CD4-positive, alpha-beta T cell treated with Interleukin-1 beta for 1 hour (primary cell): ENCODE data around the gene CCDC85C.

ENCODE experiments used
- DNase-seq, 2 donors: peaks; one replicate each; pipeline ENCODE4 v3.0.0-alpha.2; 2020 to 2022

The CCDC85C gene

GRCh38 chr14:99467336-99468078, 136.5 kb downstream of the CCDC85C start:
- DNase-seq = no peak

DNA sequence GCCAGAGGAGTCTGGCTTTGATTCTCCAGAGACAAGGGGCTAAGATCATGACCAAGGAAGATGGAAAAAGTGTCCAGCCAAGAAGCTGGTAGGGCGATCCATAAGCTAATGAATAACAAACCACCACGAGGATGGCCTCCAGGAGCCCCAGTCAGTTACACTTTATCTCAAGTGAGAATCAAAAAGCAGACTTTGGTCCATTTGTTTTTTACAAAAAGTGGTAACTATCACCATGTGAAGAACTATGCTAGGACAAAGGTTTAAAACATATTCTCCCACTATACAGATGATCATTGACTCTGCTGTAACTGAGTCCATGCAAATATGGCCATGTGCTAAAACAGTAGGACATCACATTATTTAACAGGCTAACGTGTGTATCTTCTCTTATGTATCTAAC, 137.2 kb downstream of the CCDC85C start:
- no peak for DNase-seq

- DNase-seq = no peak
These were observed 138.7 kb downstream of the CCDC85C start for GRCh38 chr14:99465288-99465687.

GRCh38 chr14:99463974-99464373, 140.0 kb downstream of the CCDC85C start:
- no peak for DNase-seq

DNA sequence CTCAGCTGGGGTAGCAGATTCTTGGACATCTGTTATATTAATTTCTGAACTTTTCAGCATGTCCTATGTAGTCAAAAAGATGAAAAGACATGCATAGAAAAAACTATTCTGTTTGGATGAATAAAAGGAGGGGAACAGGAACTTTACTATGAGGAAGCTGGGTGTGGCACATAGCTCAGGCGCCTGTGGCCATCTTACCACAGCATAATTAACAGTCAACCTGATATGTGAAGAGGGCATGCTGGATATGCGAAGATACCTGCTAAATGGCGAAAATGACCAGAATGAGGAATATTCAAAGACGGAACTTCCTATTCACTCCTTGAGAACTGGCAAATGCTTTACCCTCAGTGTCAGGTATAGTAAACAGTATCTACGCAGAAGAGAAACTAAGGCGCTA, 141.8 kb downstream of the CCDC85C start:
- no peak for DNase-seq

DNA sequence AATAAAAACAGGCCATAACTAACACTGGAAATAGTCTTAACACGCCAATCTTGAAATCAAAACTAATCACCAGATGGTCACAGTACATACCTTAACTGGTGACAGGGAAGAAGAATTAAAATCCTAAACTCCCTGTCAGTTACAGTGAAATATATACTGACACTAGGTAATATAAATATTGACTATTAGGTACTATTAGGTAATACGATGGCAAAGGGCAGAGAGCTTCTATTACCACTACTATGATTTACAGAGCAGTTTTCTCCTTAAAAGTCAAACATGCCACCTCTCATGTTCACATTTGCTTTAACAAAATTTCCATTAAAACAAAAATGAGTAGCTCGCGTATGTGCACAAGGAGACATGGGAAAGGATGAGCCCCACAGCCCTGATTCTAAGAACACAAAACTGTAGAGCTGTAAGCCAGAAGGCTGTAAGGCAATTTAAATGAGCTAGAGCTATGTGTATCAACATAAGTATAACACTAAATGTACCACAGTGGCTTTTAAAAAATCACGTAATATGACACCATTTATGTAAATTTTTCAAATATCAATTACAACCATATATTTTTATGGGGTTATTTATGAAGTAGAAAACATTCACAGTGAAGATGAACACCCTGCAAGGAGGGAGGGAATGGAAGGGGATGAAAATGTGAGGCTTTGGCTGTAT, 142.5 kb downstream of the CCDC85C start:
- no peak for DNase-seq

DNA sequence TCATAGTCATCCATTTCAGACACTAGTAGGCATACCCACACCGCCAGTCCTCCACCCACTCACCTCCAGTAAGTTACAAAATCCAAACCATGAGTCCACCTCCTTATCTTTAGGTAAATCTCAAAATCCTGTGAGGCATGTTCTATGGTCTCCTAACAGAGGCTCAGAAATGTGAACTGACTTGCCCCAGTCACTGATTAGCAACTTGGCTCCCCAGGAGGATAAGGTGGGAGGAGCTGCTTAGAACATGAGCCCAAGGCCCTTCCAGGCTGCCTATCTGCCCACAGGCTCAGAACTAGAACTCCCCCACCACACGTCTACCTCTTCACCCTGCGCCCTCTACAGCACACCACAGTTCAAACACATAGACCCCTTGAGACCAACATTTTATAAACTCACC, 143.2 kb downstream of the CCDC85C start:
- no peak for DNase-seq

- no peak for DNase-seq
These were observed 144.4 kb downstream of the CCDC85C start for GRCh38 chr14:99459481-99460100.

- DNase-seq = no peak
These were observed 149.8 kb downstream of the CCDC85C start for GRCh38 chr14:99454246-99454645.

DNA sequence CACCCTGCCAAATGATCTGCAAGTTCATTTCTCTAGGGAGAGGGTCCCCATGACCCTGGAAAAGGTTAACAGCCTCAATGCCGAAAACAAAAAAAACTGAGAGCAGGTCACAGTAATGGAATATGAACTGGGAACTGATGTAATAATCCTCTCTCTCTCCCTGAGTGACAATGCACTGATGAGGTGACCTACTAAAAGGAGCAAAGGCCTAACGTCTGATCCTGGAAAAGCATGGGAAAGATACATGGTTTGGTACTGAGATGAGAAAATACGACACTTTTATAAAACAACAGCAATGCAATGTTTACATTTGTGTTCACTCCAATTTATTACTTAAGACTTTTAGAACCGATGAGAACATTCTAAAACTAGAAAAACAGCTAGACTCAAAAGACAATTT, 151.0 kb downstream of the CCDC85C start:
- no peak for DNase-seq

DNA sequence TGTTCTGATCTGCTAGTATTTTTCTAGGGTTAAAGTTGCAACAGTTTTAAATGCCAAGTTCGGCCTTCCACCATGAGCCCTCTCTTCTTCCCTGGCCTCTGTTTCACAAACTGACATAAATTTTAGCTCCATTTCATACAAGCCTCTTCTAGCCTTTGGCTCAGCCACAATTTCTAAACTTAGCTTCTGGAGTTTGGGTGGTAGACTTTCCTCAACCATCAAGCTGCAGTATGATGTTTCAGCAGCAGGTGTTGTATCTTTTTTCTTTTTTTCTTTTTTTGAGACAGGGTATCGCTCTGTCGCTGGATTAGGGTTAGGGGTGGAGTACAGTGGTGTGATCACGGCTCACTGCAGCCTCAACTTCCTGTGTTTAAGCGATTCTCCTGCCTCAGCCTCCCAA, 152.8 kb downstream of the CCDC85C start:
- no peak for DNase-seq

DNA sequence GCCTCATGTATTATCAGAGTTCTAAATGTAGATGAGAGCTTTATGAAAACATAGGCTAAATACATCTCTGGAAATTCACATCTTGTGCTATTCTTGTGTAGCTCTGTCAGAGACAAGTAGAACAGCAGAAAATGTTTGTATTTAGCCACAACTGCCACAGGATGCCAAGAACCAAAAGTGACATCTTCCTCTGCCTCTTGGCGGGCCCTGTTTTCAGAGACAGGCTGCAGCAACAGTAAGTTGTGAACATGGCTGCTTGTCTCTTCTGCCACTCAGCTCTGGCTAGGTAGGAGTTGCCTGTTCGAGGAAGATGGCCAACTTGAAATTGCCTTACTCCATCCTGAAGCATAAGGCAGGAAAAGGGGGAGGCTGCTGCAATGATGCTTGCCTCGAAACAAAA, 153.7 kb downstream of the CCDC85C start:
- DNase-seq = no peak
